GM21447 (cell line): ENCODE data around the gene USP19.

Experiments used
- ATAC-seq: cut with Tn5 transposase; IDR thresholded peaks from one replicate; pipeline ENCODE4 v1.9.1; 2021; ENCODE audit not compliant: unreplicated experiment

The USP19 gene

DNA sequence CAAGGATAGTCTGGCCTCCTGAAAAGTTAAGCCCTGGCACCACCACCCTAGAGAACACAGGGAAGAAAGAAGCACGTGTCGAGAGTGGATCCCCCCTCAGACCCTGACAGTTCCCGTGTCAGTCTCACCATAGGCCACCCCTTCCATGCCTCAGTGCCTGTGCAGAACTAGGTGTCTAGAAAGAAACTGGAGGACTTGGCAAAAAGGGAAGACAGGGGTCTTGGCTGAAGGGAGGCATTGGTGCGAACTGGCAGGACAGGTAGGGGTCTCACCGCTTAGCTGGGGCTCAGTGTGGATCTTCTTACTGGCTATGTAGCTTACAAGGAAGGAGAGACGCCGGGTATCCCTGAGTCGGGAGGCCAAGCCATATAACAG lies 16.6 kb downstream of the USP19 start:
- no peak for ATAC-seq

DNA sequence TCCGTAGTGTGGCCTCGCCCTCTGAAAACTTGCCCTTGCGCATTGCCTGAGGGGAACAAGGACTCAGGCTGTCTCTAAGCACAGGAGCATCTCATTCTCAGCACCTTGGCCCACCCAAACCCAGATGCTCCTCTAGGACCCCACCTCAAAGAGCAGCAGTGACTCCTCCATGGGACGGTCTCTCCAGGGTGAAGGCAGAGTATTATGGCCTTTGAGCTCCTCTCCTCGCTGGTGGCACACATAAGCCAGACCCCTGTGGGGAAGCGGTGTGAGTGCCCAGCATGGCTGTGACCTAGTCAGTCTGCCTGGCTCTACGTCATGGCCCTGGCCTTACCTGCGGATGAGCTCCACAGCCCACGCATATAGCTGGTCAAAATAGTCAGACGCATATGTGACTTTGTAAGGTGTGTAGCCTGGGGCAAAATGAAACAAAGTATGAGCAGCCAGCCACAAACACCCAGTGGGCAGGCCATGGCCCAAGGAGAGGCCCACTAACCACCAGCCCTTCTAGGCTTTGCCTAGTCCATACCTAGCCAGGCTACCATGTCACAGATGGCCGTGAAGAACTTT lies 20.5 kb downstream of the USP19 start:
- no peak for ATAC-seq

DNA sequence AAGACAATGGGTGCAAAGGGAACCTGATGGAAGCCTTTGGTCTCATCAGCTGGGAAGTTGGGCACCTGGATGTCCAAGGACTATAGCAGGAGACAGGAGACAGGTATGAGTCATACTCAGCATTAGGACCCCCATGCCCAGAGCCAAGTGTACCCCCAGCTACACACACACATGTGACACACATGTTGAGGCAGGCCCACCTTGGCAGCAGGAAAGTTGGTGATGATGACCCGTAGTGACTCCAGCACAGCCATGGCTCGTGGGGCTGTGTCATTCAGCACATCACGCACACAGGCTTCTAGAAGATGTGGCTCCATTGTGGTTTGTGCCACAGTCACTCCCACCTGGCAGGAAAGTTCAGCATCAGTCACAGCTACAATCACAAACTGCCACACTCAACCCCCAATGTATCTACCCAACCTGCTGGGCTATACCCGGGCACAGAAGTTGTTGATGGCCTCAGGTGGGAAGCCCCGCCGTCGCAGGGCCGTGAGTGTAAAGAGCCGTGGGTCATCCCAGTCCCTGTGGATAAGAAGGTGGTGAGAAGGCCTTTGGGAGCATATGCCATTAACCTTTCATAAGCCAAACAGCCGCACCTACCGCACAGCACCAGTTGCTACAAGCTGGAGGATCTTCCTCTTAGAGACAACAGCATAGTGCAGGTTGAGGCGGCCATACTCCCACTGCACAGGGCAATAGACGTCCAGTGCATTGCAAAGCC lies 21.6 kb downstream of the USP19 start:
- ATAC-seq = no peak

DNA sequence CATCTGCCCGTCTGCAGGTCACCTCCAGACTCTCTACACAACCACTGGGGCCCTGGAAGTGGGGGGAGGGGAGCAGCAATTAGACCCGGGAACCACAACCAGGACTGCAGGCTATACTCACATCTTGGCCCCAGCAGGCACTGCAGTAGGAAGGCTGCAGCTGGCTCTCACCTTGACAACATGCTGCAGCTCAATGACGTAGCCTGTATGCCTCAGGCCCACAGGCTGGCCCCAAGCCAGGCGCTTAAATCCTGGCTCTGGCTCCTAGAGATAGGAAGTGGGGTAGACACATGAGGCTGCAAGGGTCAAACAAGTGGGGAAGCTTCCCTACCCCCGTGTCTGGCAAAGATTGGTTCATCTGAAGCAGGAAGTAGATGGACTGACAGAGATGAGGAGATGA lies 22.2 kb downstream of the USP19 start:
- no peak for ATAC-seq

DNA sequence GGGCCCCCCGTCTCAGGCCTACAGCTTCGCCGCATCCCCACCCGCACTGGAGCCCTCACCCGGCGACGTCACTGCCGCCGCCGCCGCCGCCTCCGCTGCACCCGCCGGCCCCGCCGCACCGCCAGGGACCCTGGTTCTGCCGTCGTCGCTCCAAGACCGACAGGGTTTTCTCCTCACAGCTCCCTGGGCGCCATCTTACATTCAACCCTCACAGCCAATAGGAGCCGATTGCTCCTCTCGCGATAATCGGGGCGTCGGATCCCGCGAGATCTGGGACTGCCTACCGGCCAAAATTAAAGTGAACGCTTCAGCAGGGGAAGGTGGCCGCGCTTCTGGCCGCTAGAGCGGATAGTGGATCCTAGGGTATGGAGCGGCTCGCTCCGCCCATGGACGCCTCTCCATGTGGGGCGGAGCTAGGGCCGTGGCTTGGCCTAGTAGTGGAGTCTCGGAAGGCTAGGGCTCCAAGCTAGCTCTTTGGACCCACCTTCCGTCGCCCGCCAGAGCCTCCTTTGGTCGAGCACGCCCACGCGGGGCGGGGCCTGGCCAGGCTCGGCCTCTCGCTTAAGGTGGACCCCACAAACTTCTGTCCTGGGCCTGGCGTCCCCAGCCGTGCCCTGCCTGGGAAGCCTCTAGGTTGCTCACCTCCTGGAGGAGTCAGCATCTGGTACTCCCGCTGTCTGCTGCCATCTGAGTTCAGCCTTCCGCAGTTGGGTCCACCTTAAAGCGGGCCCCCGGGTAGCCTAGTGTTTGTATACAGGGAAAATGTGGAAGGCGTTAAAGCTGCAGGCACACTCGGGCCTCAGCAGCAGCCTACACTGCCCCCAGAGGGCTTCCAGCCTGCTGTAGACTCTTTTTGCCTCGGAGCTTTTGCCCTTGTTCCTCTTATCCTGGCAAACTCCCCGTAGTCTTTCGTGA lies 26.5 kb downstream of the USP19 start, which contains the start of gene QRICH1:
Gene QRICH1, minus strand, starts transcription at position 219 of the 915 bp plus-strand sequence. CDS start 17,054 bp downstream, outside the sequence.
- ATAC-seq = peak; percentile 82

DNA sequence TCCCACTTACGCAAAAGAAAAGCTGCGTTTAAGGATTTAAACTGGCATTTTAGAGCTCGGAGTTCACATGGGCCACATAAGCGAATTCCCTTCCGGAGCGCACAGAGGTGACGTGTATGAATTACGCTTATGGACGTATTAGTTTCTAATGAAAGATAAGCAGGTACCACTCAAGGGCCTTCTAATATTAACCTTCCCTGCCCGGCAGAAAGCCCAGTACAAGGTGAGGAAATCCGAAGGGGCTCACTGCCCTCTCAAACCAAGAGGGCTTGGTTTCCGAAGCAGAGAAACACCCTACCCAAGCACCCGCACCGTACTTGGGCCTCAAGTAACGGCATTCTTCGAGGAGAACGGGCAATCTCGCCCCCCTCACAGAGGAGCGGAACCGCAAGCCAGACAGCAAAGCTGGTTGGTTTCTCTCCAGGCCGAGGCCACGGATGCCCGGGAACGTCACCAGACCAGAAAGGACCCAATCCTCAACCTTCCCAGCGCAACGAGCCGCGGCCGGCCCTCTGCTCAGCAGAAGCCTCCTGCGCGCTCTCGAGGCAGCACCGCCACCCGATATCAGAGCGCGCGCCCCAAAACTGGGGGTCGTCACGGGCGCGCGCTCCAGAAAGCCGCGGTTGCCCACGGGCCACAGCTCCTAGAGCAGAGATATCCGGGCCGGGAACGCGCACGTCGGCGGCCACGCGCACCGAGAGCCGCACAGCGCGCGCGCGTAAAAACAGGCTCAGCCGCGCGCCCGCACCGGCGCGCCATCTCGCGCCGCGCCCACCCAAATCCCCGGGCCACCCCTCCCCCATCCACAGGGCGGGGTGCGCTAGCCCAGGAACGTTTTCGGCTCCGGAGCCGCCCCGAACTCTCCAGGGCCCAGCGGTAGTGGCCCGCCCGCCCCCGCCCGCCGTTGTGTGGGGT lies 27.4 kb downstream of the USP19 start:
- ATAC-seq = peak; percentile 24

DNA sequence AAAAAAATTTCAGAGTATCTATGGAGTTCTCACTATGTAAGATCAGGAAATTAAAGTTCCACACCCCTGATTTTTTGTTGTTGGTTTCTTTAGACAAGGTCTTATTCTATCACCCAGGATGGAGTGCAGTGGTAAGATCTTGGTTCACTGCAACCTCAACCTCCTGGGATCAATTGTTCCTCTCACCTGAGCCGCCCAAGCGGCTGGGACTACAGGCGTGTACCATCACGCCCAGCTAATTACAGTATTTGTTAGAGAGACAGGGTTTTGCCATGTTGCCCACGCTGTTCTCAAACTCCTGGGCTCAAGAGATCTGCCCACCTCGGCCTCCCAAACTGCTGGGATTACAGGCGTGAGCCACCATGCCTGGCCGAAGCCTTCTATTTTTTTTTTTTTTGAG lies 39.2 kb downstream of the USP19 start:
- ATAC-seq = no peak

DNA sequence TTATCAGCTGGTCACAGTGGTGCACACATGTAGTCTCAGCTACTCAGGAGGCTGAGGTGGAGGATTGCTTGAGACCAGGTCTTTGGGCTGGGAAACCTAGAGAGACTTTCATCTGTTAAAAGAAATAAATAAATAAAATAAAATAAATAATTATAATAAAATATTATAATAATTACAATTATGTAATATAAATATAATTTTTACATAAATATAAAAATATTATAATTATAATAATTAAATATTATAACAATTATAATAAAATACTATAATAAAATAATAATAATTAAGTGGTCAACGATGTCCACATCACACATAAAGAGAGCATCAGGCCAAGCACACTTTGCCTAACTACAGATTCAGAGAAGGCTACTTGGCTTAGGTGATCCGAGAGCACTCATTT lies 41.4 kb downstream of the USP19 start:
- ATAC-seq = no peak

DNA sequence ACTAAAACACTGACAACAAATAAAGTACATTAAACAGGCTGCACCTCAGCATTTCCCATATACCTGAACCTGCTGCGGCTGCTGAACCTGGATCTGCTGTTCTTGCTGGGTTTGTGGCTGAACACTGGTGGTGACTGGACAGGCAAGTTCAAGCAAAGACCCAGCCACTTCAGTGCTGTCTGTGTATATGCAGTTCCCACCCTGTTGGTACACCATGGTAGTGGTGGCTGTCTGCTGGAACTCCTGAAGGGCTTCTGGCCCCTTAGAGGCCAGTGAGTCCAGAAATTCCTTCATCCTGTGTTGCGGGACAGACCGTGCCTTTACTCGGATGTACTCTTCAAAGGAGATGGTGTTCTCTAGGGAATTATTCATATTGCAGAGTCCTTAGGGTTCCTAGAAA lies 44.0 kb downstream of the USP19 start:
- no peak for ATAC-seq

DNA sequence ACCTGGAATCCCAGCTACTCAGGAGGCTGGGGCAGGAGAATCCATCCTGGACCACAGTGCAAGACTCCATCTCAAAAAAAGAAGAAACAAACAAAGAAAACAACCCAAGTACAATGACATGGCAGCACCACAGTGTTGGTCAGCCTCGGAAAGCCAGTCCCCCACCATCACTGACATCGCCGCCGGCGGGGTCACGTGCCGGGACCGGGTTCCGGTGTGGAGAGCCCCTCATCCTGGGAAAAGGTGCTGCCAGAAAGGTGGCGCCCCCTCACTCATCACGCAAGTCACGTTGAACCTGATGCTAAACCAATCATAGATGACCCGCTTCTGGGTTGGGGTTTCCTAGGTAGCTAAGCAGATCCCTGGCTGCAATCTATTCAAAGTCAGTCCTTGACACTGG lies 44.5 kb downstream of the USP19 start:
- no peak for ATAC-seq
